NB4 (cell line): Measurements from ENCODE around the gene HYKK.

Experiments used
- MYC ChIP-seq: IDR thresholded peaks from 2 replicates; pipeline ENCODE4 v1.6.1; 2011; ENCODE audit warnings: low read depth, low read length
- POLR2A ChIP-seq: IDR thresholded peaks from 2 replicates; pipeline ENCODE4 v1.6.1; 2011; ENCODE audit warnings: mild to moderate bottlenecking; ENCODE audit not compliant: insufficient read length; ENCODE audit errors: extremely low read depth

DNA sequence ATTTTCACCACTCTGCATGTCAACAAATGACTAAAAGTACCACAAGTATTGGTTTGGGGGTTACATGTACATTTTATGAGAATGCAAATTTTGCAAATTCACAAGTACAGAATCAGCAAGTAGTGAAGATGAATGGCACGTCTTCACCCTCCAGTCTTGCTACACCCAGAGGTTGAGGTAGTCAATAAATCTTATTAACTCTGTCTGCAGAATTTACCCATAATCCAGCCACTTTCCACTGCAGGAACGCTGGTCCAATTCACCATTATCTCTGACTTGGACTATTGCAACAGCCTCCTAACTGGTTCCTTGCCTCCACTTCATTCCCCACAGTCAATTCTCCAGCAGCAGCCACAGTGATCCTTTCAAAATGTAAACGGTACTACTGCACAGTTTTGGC, 43.4 kb downstream of the HYKK start:
- no peak for TF ChIP-seq MYC
- TF ChIP-seq POLR2A: no peak
